DOHH2 (cell line): Measurements from ENCODE around the gene NUDT13.

Experiments
- CTCF ChIP-seq: fragments of 200-600 bp; sonication (generic); IDR thresholded peaks from one replicate; pipeline ENCODE4 v1.5.1; 2014; ENCODE audit warnings: antibody characterized with exemption, mild to moderate bottlenecking, low read depth, low read length; ENCODE audit not compliant: poor library complexity, severe bottlenecking
- EZH2phosphoT487 ChIP-seq: fragments of 200-600 bp; sonication (generic); IDR thresholded peaks from 2 replicates; pipeline ENCODE4 v1.6.1; 2017; ENCODE audit warnings: borderline replicate concordance, mild to moderate bottlenecking, antibody characterized with exemption, low read length, moderate library complexity, mixed read lengths

DNA sequence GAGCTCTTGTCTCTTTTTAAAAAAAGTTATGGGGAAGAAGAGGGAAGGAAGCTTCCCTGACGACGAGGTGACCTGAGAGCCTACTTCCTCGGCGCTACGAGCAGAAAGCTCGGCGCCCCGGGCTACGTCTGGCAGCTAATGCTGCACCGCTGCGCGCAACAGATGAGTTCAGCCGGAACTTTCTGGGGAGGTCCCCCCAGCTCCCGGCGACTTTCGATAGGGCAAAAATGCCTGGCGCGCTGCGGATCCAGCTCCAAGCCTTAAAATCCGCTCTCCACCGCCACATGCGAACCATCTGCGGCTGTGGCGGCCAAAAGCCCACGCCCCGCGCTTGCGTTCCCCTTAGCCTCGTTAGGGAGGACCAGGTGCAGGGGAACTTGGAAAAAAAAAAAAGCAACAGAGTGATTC, 14.2 kb upstream of the NUDT13 start:
- no peak for TF ChIP-seq CTCF
- TF ChIP-seq EZH2phosphoT487: no peak
